IMR-90 (cell line): ENCODE measurements around the gene PIGN. TPM values are rescaled to one million over a fixed set of nuclear protein-coding genes. Genes with fewer than 3 reads are reported as not detected.

Source experiments
- ATAC-seq: fragments of 200-7000 bp; cut with Tn5 transposase; 2 replicates; pipeline ENCODE4 v1.9.1; 2020; ENCODE audit warnings: low read depth, mild to moderate bottlenecking, moderate library complexity
- BruUV-seq: library from RNA; stranded (reverse); fragments of 400-500 nt; replicated peaks from 2 replicates; lab custom pipeline; 2021; lab: Mats Ljungman, UMichigan
- CTCF ChIA-PET: fragments of 300-600 bp; formaldehyde crosslinking; extraction: SDS; loops from one replicate; lab custom pipeline; 2021; ENCODE audit warnings: antibody characterized with exemption; lab: Yijun Ruan, JAX
- POLR2A ChIA-PET: fragments of 300-600 bp; sonication (Branson Sonifier 250); formaldehyde crosslinking; loops from one replicate; lab custom pipeline; 2022; ENCODE audit warnings: antibody characterized with exemption; ENCODE audit not compliant: unreplicated experiment; lab: Charles Lee
- DNase-seq: peaks from one replicate; pipeline ENCODE4 v3.0.0; 2013
- H2AFZ ChIP-seq: replicated peaks from 2 replicates; pipeline ENCODE3; 2013; ENCODE audit warnings: low read length, mild to moderate bottlenecking; ENCODE audit not compliant: poor library complexity
- H2AK5ac ChIP-seq: 2 replicates; pipeline ENCODE4 v1.6.1; 2013; ENCODE audit warnings: low read depth, low read length, inconsistent platforms
- H2AK9ac ChIP-seq: replicated peaks from 2 replicates; pipeline ENCODE3; 2013; ENCODE audit warnings: mild to moderate bottlenecking, low read depth, low read length, moderate library complexity; ENCODE audit not compliant: poor library complexity
- H2BK120ac ChIP-seq: 2 replicates; pipeline ENCODE4 v1.6.1; 2013; ENCODE audit warnings: low read depth, low read length, inconsistent platforms
- H2BK15ac ChIP-seq: 3 replicates; pipeline ENCODE4 v1.6.1; 2013; ENCODE audit warnings: low read depth, low read length, inconsistent platforms
- H2BK20ac ChIP-seq: 2 replicates; pipeline ENCODE4 v1.6.1; 2013; ENCODE audit warnings: low read depth, mild to moderate bottlenecking, inconsistent platforms, low read length, moderate library complexity
- H2BK5ac ChIP-seq: 2 replicates; pipeline ENCODE4 v1.6.1; 2013; ENCODE audit warnings: mild to moderate bottlenecking, low read depth, low read length, inconsistent platforms; ENCODE audit not compliant: poor library complexity, severe bottlenecking
- H3K14ac ChIP-seq: replicated peaks from 2 replicates; pipeline ENCODE4 v1.6.1; 2013; ENCODE audit warnings: low read depth, low read length, inconsistent platforms
- H3K18ac ChIP-seq: 2 replicates; pipeline ENCODE4 v1.6.1; 2013; ENCODE audit warnings: low read depth, low read length, control low read depth
- H3K23ac ChIP-seq: 2 replicates; pipeline ENCODE4 v1.6.1; 2013; ENCODE audit warnings: low read depth, low read length, inconsistent platforms
- H3K27ac ChIP-seq: 2 replicates; pipeline ENCODE4 v1.5.1; 2013; ENCODE audit warnings: mild to moderate bottlenecking, control low read depth, low read length; ENCODE audit not compliant: insufficient read depth
- H3K27me3 ChIP-seq: 2 replicates; pipeline ENCODE4 v1.6.1; 2013; ENCODE audit warnings: low read length; ENCODE audit not compliant: control insufficient read depth, insufficient read depth
- H3K36me3 ChIP-seq: 2 replicates; pipeline ENCODE4 v1.6.1; 2013; ENCODE audit warnings: low read length, mixed read lengths; ENCODE audit not compliant: control insufficient read depth, insufficient read depth
- H3K4ac ChIP-seq: 2 replicates; pipeline ENCODE4 v1.6.1; 2013; ENCODE audit warnings: low read depth, low read length, inconsistent platforms
- H3K4me1 ChIP-seq: 2 replicates; pipeline ENCODE4 v1.6.1; 2013; ENCODE audit warnings: low read length, mixed read lengths; ENCODE audit not compliant: control insufficient read depth, insufficient read depth
- H3K4me2 ChIP-seq: 2 replicates; pipeline ENCODE4 v1.6.1; 2013; ENCODE audit warnings: low read depth, mild to moderate bottlenecking, control low read depth, low read length, moderate library complexity
- H3K4me3 ChIP-seq: 2 replicates; pipeline ENCODE4 v1.5.1; 2013; ENCODE audit warnings: low read depth, mild to moderate bottlenecking, control low read depth, low read length, moderate library complexity; ENCODE audit not compliant: insufficient read depth
- H3K56ac ChIP-seq: 2 replicates; pipeline ENCODE4 v1.6.1; 2013; ENCODE audit warnings: low read length, inconsistent platforms; ENCODE audit not compliant: insufficient read depth; ENCODE audit errors: extremely low read depth
- H3K79me1 ChIP-seq, 2 experiments: 2 replicates each; pipeline ENCODE4 v1.6.1; 2013; ENCODE audit warnings: low read length in 2 of 2, inconsistent platforms in 1 of 2, low read depth in 1 of 2
- H3K9ac ChIP-seq: 2 replicates; pipeline ENCODE4 v1.6.1; 2013; ENCODE audit warnings: low read depth, low read length, control low read depth
- H3K9me1 ChIP-seq: 2 replicates; pipeline ENCODE4 v1.6.1; 2013; ENCODE audit warnings: low read length, inconsistent platforms; ENCODE audit not compliant: insufficient read depth
- H3K9me3 ChIP-seq: 2 replicates; pipeline ENCODE4 v1.6.1; 2013; ENCODE audit warnings: low read length; ENCODE audit not compliant: control insufficient read depth, insufficient read depth
- H4K20me1 ChIP-seq: 2 replicates; pipeline ENCODE4 v1.6.1; 2013; ENCODE audit warnings: low read length, inconsistent platforms; ENCODE audit not compliant: insufficient read depth
- H4K5ac ChIP-seq: 2 replicates; pipeline ENCODE4 v1.6.1; 2013; ENCODE audit warnings: mild to moderate bottlenecking, low read depth, low read length, control low read depth
- H4K8ac ChIP-seq, 2 experiments: 2 replicates each; pipeline ENCODE4 v1.6.1; 2013; ENCODE audit warnings: low read depth in 2 of 2, low read length in 2 of 2, control low read depth in 1 of 2, inconsistent platforms in 1 of 2
- H4K91ac ChIP-seq: 2 replicates; pipeline ENCODE4 v1.6.1; 2013; ENCODE audit warnings: low read depth, low read length, inconsistent platforms; ENCODE audit not compliant: insufficient read depth
- BHLHE40 ChIP-seq: fragments of 150-350 bp; IDR thresholded peaks from 2 replicates; pipeline ENCODE4 v1.6.1; 2016; ENCODE audit warnings: mild to moderate bottlenecking, low read depth, low read length
- MXI1 ChIP-seq: IDR thresholded peaks from 2 replicates; pipeline ENCODE4 v1.6.1; 2012; ENCODE audit warnings: low read depth, mild to moderate bottlenecking, low read length, moderate library complexity, borderline replicate concordance
- POLR2A ChIP-seq: IDR thresholded peaks from 2 replicates; pipeline ENCODE4 v1.6.1; 2012; ENCODE audit warnings: mild to moderate bottlenecking, low read depth, low read length
- SMC3 ChIP-seq: fragments of 150-350 bp; IDR thresholded peaks from 2 replicates; pipeline ENCODE4 v1.6.1; 2016; ENCODE audit warnings: low read depth, mild to moderate bottlenecking, antibody characterized with exemption, low read length, moderate library complexity
- WGBS, 2 experiments: methylation state at CpG; one replicate each; pipeline versions ENCODE4 v1.1.5 to v1.1.7; 2013; ENCODE audit warnings: missing lambda C conversion rate in 2 of 2; ENCODE audit not compliant: insufficient read length in 1 of 2; ENCODE audit errors: extremely low coverage in 2 of 2; 5-methylcytosine and 5-hydroxymethylcytosine counted together
- dilution Hi-C: fragments of 300-500 bp; cut with HindIII; formaldehyde crosslinking; loops from one replicate; pipeline ENCODE4 v1.14.3; 2018; ENCODE audit warnings: low sequenced_read_pairs; ENCODE audit not compliant: unreplicated experiment
- in situ Hi-C: fragments of 300-500 bp; cut with MboI; formaldehyde crosslinking; loops from 3 replicates; pipeline ENCODE4 v1.14.3; 2019; ENCODE audit warnings: low sequenced_read_pairs, inconsistent platforms, mixed read lengths
- intact Hi-C: fragments of 100-400 bp; cut with micrococcal nuclease; formaldehyde crosslinking; loops from 2 replicates; pipeline ENCODE4 v1.10.0; 2022
- polyA plus RNA-seq, 3 experiments: library from polyadenylated mRNA; depleted of rRNA; stranded (reverse); fragments of >200 nt; gene quantifications; 2 replicates each; pipeline ENCODE4 v1.2.3, GENCODE V29; 2012; ENCODE audit warnings: low replicate concordance in 1 of 3
- total RNA-seq: library from RNA; depleted of rRNA; stranded (reverse); fragments of >200 nt; gene quantifications from 2 replicates; pipeline ENCODE4 v1.2.3, GENCODE V29; 2012
- TF ChIP-seq, protein P1 (sequence below): fragments of 150-350 bp; IDR thresholded peaks from 2 replicates; pipeline ENCODE4 v1.6.1; 2016; ENCODE audit warnings: low read depth, mild to moderate bottlenecking, low read length, moderate library complexity, borderline replicate concordance

PIGN gene
- total and polyA plus RNA-seq, 2 of the 4 experiments (the other 2 are of a cell fraction) = 9.0 to 17.9 TPM

DNA sequence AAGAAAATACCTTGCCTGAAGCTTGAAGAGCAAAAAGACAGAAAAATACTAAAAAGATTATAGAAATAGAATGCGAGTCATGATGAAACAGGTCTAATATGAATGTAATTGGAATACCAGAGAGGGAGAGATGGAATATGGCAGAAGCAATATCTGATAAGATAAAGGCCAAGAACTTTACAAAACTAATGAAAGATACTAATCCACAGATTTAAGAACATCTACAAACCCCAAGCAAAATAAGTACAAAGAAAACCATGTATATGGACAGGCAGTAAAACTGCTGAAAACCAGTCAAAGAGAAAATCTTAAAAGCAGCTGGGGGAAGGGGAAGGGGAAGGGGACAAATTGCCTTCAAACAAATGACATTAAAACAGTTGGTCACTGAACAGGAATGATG, 67.0 kb downstream of the PIGN start:
- in situ Hi-C loops = no loop called here
- WGBS, 2 experiments = no CpG with 5 or more reads among the region's 1 CpG
- H4K20me1 ChIP-seq = no peaks in the 10 kb centered on the region

More for the DNA sequence above, 67.0 kb downstream of the PIGN start:
- dilution Hi-C loops (no loop called here), intact Hi-C loops (no loop called here)
- no peak overlapping the region for H2BK120ac ChIP-seq
- no peaks in the 10 kb centered on the region for H3K4me1 ChIP-seq
- no peak overlapping the region for H3K14ac ChIP-seq
- no peak overlapping the region for H3K4me2 ChIP-seq
- no peak overlapping the region for H3K4me3 ChIP-seq
- ChIA-PET CTCF (no interaction called here), POLR2A (no interaction called here)
- TF ChIP-seq SMC3 (no peak), MXI1 (no peak), POLR2A (no peak), BHLHE40 (no peak)
- TF ChIP-seq, protein P1, sequence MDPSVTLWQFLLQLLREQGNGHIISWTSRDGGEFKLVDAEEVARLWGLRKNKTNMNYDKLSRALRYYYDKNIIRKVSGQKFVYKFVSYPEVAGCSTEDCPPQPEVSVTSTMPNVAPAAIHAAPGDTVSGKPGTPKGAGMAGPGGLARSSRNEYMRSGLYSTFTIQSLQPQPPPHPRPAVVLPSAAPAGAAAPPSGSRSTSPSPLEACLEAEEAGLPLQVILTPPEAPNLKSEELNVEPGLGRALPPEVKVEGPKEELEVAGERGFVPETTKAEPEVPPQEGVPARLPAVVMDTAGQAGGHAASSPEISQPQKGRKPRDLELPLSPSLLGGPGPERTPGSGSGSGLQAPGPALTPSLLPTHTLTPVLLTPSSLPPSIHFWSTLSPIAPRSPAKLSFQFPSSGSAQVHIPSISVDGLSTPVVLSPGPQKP = no peak
- no peak overlapping the region for H2AFZ ChIP-seq
- no peak overlapping the region for H3K27ac ChIP-seq
- no peaks in the 10 kb centered on the region for H3K27me3 ChIP-seq
- H3K9me1 ChIP-seq = no peaks in the 10 kb centered on the region
- DNase-seq (no peak), ATAC-seq (no peak)
- no peak overlapping the region for H3K23ac ChIP-seq
- H3K9ac ChIP-seq = no peak overlapping the region
- no peaks in the 10 kb centered on the region for H3K79me1 ChIP-seq
- H2BK5ac ChIP-seq = no peak overlapping the region
- no peaks in the 10 kb centered on the region for H3K36me3 ChIP-seq
- no peak overlapping the region for H4K8ac ChIP-seq
- BruUV-seq = no TSS peak
- H2BK20ac ChIP-seq = no peak overlapping the region
- no peak overlapping the region for H2BK15ac ChIP-seq
- H3K18ac ChIP-seq = no peak overlapping the region
- no peak overlapping the region for H4K5ac ChIP-seq
- no peak overlapping the region for H2AK5ac ChIP-seq
- H4K91ac ChIP-seq = no peak overlapping the region
- H3K4ac ChIP-seq = no peak overlapping the region
- H3K9me3 ChIP-seq = 0 out of 2 replicates have a peak, but pooled peaks cover 1% of the 10 kb centered on the region
- no peak overlapping the region for H2AK9ac ChIP-seq
- no peak overlapping the region for H3K56ac ChIP-seq
